Colonic mucosa (tissue), 4 donors: ENCODE measurements around the gene TMEM92. TPM values are rescaled to one million over a fixed set of nuclear protein-coding genes. Genes with fewer than 3 reads are reported as not detected.

Experiments used
- DNase-seq: peaks from one replicate; pipeline ENCODE4 v3.0.0-alpha.2; 2020
- H3K27ac ChIP-seq: fragments of 200-600 bp; one replicate; pipeline ENCODE4 v1.8.0; 2021
- H3K27me3 ChIP-seq: fragments of 200-600 bp; one replicate; pipeline ENCODE4 v1.8.0; 2021
- H3K36me3 ChIP-seq: fragments of 200-600 bp; one replicate; pipeline ENCODE4 v1.8.0; 2021
- H3K4me1 ChIP-seq: fragments of 200-600 bp; one replicate; pipeline ENCODE4 v1.8.0; 2021; ENCODE audit warnings: mild to moderate bottlenecking
- H3K4me3 ChIP-seq: fragments of 200-600 bp; one replicate; pipeline ENCODE4 v1.8.0; 2021
- H3K9ac ChIP-seq, 2 donors: one replicate each; pipeline ENCODE4 v1.7.0; 2013; ENCODE audit warnings: control low read depth in 2 of 2, low read depth in 2 of 2, low read length in 2 of 2
- H3K9me3 ChIP-seq: fragments of 200-600 bp; one replicate; pipeline ENCODE4 v1.8.0; 2021
- intact Hi-C: fragments of 100-400 bp; cut with DNase I; formaldehyde crosslinking; loops from one replicate; pipeline ENCODE4 v1.14.1; 2022
- total RNA-seq, 2 donors: library from RNA; stranded (reverse); fragmentation: NEBNext Ultra II Directional in 1 of 2; extraction: Animal tissue kit (Norgen Biotek cat#: 25700) in 1 of 2; gene quantifications; one replicate each; pipeline ENCODE4 v1.2.1, GENCODE V29; 2021
- TF ChIP-seq, protein P1 (sequence below): fragments of 200-600 bp; IDR thresholded peaks from one replicate; pipeline ENCODE4 v1.8.0; 2022; ENCODE audit warnings: antibody characterized with exemption, mild to moderate bottlenecking
- donor health status: healthy.
- donor health status: DM: no; HTN: no; CAD: no.
- donor health status: DM: no; HTN: no; CAD: no.

TMEM92 gene
- total RNA-seq, 2 donors from 2014 or later, result 11.1 to 18.5 TPM

DNA sequence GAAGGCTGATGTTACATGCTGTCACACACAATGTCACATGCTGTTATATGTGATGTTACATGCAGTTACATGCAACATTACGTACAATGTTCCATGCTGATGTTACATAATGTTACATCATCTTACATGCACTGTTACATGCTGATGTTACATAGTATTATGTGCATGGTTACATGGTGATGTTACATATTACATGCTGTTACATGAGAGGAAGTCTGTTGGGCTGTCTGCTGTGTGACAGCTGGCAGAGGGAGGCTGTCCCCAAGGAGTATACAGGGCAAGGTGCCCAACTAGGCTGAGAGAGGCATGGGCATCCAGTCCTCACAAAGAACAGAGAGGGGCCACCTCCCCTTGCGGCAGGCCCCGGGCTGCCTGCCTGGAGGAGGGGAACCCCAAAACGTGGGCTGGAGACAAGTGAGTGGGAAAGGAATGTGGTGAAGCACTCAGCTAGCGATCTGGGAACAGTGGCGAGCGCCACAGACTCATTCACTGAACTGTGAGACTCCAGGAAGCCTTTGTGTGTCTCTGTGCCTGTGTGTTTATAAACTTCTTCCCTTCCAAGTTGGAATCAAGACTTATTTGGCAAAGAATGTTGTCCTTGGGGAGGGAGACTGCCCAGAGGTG is 30.6 kb downstream of the TMEM92 start:
- Histone ChIP-seq H3K9ac (no peak overlapping the region), H3K4me3 (no peak overlapping the region), H3K27ac (no peak overlapping the region), H3K36me3 (no peaks in the 10 kb centered on the region), H3K4me1 (no peaks in the 10 kb centered on the region), H3K9me3 (no peaks in the 10 kb centered on the region), H3K27me3 (no peaks in the 10 kb centered on the region)
- DNase-seq, result no peak
- TF ChIP-seq, protein P1, sequence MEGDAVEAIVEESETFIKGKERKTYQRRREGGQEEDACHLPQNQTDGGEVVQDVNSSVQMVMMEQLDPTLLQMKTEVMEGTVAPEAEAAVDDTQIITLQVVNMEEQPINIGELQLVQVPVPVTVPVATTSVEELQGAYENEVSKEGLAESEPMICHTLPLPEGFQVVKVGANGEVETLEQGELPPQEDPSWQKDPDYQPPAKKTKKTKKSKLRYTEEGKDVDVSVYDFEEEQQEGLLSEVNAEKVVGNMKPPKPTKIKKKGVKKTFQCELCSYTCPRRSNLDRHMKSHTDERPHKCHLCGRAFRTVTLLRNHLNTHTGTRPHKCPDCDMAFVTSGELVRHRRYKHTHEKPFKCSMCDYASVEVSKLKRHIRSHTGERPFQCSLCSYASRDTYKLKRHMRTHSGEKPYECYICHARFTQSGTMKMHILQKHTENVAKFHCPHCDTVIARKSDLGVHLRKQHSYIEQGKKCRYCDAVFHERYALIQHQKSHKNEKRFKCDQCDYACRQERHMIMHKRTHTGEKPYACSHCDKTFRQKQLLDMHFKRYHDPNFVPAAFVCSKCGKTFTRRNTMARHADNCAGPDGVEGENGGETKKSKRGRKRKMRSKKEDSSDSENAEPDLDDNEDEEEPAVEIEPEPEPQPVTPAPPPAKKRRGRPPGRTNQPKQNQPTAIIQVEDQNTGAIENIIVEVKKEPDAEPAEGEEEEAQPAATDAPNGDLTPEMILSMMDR, result no peak
- intact Hi-C loops, result no loop called here

DNA sequence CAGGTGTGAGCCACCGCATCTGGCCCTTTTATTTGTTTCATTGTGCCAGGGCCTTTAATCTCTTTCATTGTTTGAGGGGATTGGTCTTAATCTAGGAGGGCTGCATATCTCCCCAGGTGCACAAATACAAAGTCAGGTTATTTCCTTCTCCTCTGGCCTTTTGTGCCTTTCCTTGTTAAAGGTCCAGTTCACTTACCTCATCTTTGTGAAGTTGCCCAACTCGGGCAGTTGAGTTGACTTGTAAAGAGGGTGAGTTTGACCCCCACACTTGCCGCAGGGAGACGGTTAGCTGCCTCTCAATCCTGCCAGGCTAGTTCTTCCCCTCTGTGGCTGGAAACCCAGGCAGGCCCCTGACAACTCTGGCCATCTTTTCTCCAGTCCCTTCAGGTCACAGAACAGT is 33.4 kb downstream of the TMEM92 start:
- H3K9ac ChIP-seq, result no peak overlapping the region
- no peak for DNase-seq
- no peaks in the 10 kb centered on the region for H3K4me1 ChIP-seq
- TF ChIP-seq, protein P1, result no peak
- H3K27ac ChIP-seq, result no peak overlapping the region
- no peaks in the 10 kb centered on the region for H3K36me3 ChIP-seq
- intact Hi-C loops, result no loop called here
- H3K4me3 ChIP-seq, result no peak overlapping the region
- no peaks in the 10 kb centered on the region for H3K27me3 ChIP-seq
- no peaks in the 10 kb centered on the region for H3K9me3 ChIP-seq

DNA sequence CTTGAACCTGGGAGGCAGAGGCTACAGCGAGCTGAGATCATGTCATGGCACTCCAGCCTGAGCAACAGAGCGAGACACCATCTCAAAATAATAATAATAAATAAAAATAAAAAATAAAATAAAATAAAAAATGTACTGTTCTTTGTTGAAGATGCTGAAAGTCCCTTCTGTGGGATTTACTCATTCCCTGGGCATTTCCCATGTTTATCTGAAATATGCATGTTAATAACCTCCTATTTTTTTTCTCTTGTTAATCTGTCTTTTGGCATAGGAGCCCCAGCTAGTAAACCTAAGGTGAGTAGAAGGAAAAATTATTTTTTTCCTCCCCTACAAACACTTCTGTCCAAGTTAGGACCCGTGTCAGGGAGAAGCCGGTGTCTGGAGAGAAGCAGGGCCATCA is 34.4 kb downstream of the TMEM92 start:
- Histone ChIP-seq H3K9ac (no peak overlapping the region), H3K4me3 (no peak overlapping the region), H3K36me3 (no peaks in the 10 kb centered on the region), H3K27ac (no peak overlapping the region), H3K9me3 (no peaks in the 10 kb centered on the region), H3K4me1 (no peaks in the 10 kb centered on the region), H3K27me3 (no peaks in the 10 kb centered on the region)
- TF ChIP-seq, protein P1, result no peak
- DNase-seq, result no peak
- intact Hi-C loops, result no loop called here

DNA sequence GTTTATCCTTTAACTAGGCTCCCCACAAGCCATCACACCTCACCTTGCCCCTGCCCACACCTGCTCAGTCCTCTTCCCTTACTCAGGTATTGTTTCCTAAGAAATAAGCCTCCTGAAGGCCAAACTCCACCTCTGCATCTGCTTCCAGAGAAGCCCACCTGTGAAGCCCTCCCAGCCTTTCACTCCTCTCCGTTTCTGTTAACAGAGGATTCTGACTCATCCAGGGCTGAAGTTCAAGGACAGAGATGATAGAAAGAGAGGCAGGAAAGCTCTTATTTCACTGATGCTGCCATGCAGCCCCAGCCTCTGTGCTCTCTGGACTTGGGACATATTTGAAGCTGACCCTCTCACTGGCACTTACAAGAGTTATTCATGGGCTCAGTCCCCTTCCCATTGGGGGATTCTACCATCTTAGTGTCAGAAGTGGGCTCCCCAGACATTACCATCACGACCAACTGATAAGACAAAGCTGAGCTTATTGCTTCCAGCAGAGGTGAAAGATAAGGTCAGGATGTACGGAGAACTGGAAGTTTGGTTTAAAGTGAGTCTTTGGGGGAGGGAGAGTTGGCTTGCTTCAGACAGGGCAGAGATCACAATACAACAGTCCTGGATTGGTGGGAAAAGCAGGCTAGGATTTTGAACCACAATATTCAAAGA is 36.3 kb downstream of the TMEM92 start:
- intact Hi-C loops, result no loop called here
- TF ChIP-seq, protein P1, result no peak
- H3K9me3 ChIP-seq, result no peaks in the 10 kb centered on the region
- H3K36me3 ChIP-seq, result no peaks in the 10 kb centered on the region
- no peak overlapping the region for H3K4me3 ChIP-seq
- no peak overlapping the region for H3K9ac ChIP-seq
- no peak overlapping the region for H3K27ac ChIP-seq
- no peak for DNase-seq
- H3K27me3 ChIP-seq, result no peaks in the 10 kb centered on the region
- no peaks in the 10 kb centered on the region for H3K4me1 ChIP-seq

DNA sequence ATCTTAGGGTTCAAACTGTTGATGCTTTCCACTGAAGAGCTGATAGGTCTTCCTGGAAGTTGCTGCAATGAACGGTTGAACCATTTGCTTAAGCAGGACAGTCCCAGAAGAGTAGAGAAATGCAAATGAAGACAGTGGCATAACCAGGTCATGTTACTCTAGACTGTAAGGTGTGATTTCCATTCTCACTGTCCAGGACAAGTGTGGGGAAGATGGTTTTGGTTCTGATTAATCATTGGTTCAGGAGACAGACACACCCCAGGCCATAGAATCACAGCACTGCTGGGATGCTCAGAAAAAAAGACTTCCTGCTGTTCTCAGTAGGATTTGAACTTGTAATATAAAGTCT is 36.8 kb downstream of the TMEM92 start:
- no peak overlapping the region for H3K27ac ChIP-seq
- H3K4me3 ChIP-seq, result no peak overlapping the region
- H3K36me3 ChIP-seq, result no peaks in the 10 kb centered on the region
- H3K4me1 ChIP-seq, result no peaks in the 10 kb centered on the region
- TF ChIP-seq, protein P1, result no peak
- no peaks in the 10 kb centered on the region for H3K27me3 ChIP-seq
- no peak overlapping the region for H3K9ac ChIP-seq
- intact Hi-C loops, result no loop called here
- H3K9me3 ChIP-seq, result no peaks in the 10 kb centered on the region
- DNase-seq, result no peak
